SK-N-SH treated with all-trans-retinoic acid at 6 μM for 48 hours (cell line): ENCODE measurements around the gene MICALL2.

ENCODE experiments used
- ATAC-seq: fragments of 200-7000 bp; cut with Tn5 transposase; 3 replicates; pipeline ENCODE4 v1.9.1; 2020; ENCODE audit warnings: mild to moderate bottlenecking, moderate library complexity
- ARNTL ChIP-seq: fragments of 450-650 bp; formaldehyde crosslinking; IDR thresholded peaks from 2 replicates; pipeline ENCODE4 v1.5.0; 2020; ENCODE audit warnings: low read depth, mild to moderate bottlenecking, moderate library complexity, borderline replicate concordance
- CSDC2 ChIP-seq: fragments of 250-450 bp; sonication (Bioruptor Pico); IDR thresholded peaks from 2 replicates; pipeline ENCODE4 v1.5.0; 2020; ENCODE audit warnings: mild to moderate bottlenecking, moderate library complexity
- ESRRG ChIP-seq: fragments of 250-450 bp; sonication (Bioruptor Pico); IDR thresholded peaks from 2 replicates; pipeline ENCODE4 v1.6.1; 2021; ENCODE audit warnings: mild to moderate bottlenecking
- GLIS3 ChIP-seq: fragments of 250-450 bp; sonication (Bioruptor Pico); IDR thresholded peaks from 2 replicates; pipeline ENCODE4 v1.5.0; 2020; ENCODE audit warnings: mild to moderate bottlenecking, moderate library complexity
- ISL1 ChIP-seq: fragments of 250-450 bp; sonication (Bioruptor Pico); IDR thresholded peaks from 2 replicates; pipeline ENCODE4 v2.1.2; 2022; ENCODE audit warnings: mild to moderate bottlenecking, moderate library complexity
- OSR1 ChIP-seq: fragments of 250-450 bp; sonication (Bioruptor Pico); IDR thresholded peaks from 2 replicates; pipeline ENCODE4 v1.8.0; 2022; ENCODE audit warnings: moderate library complexity, mild to moderate bottlenecking, inconsistent platforms
- PATZ1 ChIP-seq: fragments of 250-450 bp; sonication (Bioruptor Pico); IDR thresholded peaks from 2 replicates; pipeline ENCODE4 v1.8.0; 2020; ENCODE audit warnings: mild to moderate bottlenecking, moderate library complexity, borderline replicate concordance
- PPARA ChIP-seq: fragments of 250-450 bp; sonication (Bioruptor Pico); IDR thresholded peaks from 2 replicates; pipeline ENCODE4 v1.5.0; 2020; ENCODE audit warnings: mild to moderate bottlenecking, borderline replicate concordance
- RARB ChIP-seq: fragments of 250-450 bp; sonication (Bioruptor Pico); IDR thresholded peaks from 2 replicates; pipeline ENCODE4 v1.8.0; 2021; ENCODE audit warnings: mild to moderate bottlenecking, moderate library complexity
- SNAI2 ChIP-seq: fragments of 250-450 bp; sonication (Bioruptor Pico); IDR thresholded peaks from 2 replicates; pipeline ENCODE4 v1.5.0; 2020; ENCODE audit warnings: mild to moderate bottlenecking, moderate library complexity
- TCF4 ChIP-seq: fragments of 250-450 bp; sonication (Bioruptor Pico); IDR thresholded peaks from 2 replicates; pipeline ENCODE4 v1.8.0; 2021; ENCODE audit warnings: mild to moderate bottlenecking, moderate library complexity, borderline replicate concordance
- TOX ChIP-seq: fragments of 250-450 bp; sonication (Bioruptor Pico); IDR thresholded peaks from 2 replicates; pipeline ENCODE4 v1.8.0; 2021; ENCODE audit warnings: mild to moderate bottlenecking, moderate library complexity, borderline replicate concordance
- ZFP3 ChIP-seq: fragments of 250-450 bp; sonication (Bioruptor Pico); IDR thresholded peaks from 2 replicates; pipeline ENCODE4 v1.5.0; 2020; ENCODE audit warnings: mild to moderate bottlenecking, moderate library complexity
- ZFP30 ChIP-seq: fragments of 450-650 bp; formaldehyde crosslinking; IDR thresholded peaks from 2 replicates; pipeline ENCODE4 v1.5.0; 2022; ENCODE audit warnings: mild to moderate bottlenecking, moderate library complexity
- ZNF565 ChIP-seq: fragments of 450-650 bp; formaldehyde crosslinking; conservative IDR thresholded peaks from 2 replicates; pipeline ENCODE4 v1.5.0; 2020; ENCODE audit warnings: low read depth, mild to moderate bottlenecking, moderate library complexity
- ZNF70 ChIP-seq: fragments of 450-650 bp; formaldehyde crosslinking; IDR thresholded peaks from 2 replicates; pipeline ENCODE4 v1.5.0; 2020; ENCODE audit warnings: mild to moderate bottlenecking, moderate library complexity
- ZNF8 ChIP-seq: fragments of 450-650 bp; formaldehyde crosslinking; IDR thresholded peaks from 2 replicates; pipeline ENCODE4 v1.5.0; 2020; ENCODE audit warnings: mild to moderate bottlenecking, moderate library complexity
- TF ChIP-seq, protein P1 (sequence below): fragments of 250-450 bp; sonication (Bioruptor Pico); IDR thresholded peaks from 2 replicates; pipeline ENCODE4 v1.5.1; 2020; ENCODE audit warnings: low read depth, mild to moderate bottlenecking, moderate library complexity
- TF ChIP-seq, protein P2 (sequence below): fragments of 250-450 bp; sonication (Bioruptor Pico); IDR thresholded peaks from 2 replicates; pipeline ENCODE4 v1.5.0; 2020; ENCODE audit warnings: mild to moderate bottlenecking, moderate library complexity
- TF ChIP-seq, protein P3 (sequence below): fragments of 250-450 bp; sonication (Bioruptor Pico); IDR thresholded peaks from 2 replicates; pipeline ENCODE4 v1.5.1; 2021; ENCODE audit warnings: mild to moderate bottlenecking, moderate library complexity

Gene MICALL2

GRCh38 chr7:1434891-1435670, 24.2 kb downstream of the MICALL2 start:
- TF ChIP-seq ZFP3 (CRISPR knock-in tag) (no peak), ARNTL (CRISPR knock-in tag) (no peak), ZFP30 (CRISPR knock-in tag) (no peak), TCF4 (CRISPR knock-in tag) (no peak), PATZ1 (CRISPR knock-in tag) (no peak), TOX (no peak), ISL1 (CRISPR knock-in tag) (no peak), ZNF70 (CRISPR knock-in tag) (no peak), OSR1 (CRISPR knock-in tag) (no peak), SNAI2 (no peak), ZNF8 (CRISPR knock-in tag) (no peak), CSDC2 (no peak), ESRRG (CRISPR knock-in tag) (no peak)
- TF ChIP-seq, protein P1, sequence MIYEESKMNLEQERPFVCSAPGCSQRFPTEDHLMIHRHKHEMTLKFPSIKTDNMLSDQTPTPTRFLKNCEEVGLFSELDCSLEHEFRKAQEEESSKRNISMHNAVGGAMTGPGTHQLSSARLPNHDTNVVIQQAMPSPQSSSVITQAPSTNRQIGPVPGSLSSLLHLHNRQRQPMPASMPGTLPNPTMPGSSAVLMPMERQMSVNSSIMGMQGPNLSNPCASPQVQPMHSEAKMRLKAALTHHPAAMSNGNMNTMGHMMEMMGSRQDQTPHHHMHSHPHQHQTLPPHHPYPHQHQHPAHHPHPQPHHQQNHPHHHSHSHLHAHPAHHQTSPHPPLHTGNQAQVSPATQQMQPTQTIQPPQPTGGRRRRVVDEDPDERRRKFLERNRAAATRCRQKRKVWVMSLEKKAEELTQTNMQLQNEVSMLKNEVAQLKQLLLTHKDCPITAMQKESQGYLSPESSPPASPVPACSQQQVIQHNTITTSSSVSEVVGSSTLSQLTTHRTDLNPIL (CRISPR knock-in tag) = no peak
- ATAC-seq = no peak

GRCh38 chr7:1434165-1434718, 25.0 kb downstream of the MICALL2 start:
- TF ChIP-seq ISL1 (CRISPR knock-in tag) (no peak), ZNF565 (CRISPR knock-in tag) (no peak), SNAI2 (no peak), RARB (CRISPR knock-in tag) (no peak), ZNF8 (CRISPR knock-in tag) (no peak), ZFP3 (CRISPR knock-in tag) (no peak), OSR1 (CRISPR knock-in tag) (no peak), ZFP30 (CRISPR knock-in tag) (no peak), GLIS3 (CRISPR knock-in tag) (no peak), ARNTL (CRISPR knock-in tag) (no peak), PPARA (no peak)
- TF ChIP-seq, protein P2, sequence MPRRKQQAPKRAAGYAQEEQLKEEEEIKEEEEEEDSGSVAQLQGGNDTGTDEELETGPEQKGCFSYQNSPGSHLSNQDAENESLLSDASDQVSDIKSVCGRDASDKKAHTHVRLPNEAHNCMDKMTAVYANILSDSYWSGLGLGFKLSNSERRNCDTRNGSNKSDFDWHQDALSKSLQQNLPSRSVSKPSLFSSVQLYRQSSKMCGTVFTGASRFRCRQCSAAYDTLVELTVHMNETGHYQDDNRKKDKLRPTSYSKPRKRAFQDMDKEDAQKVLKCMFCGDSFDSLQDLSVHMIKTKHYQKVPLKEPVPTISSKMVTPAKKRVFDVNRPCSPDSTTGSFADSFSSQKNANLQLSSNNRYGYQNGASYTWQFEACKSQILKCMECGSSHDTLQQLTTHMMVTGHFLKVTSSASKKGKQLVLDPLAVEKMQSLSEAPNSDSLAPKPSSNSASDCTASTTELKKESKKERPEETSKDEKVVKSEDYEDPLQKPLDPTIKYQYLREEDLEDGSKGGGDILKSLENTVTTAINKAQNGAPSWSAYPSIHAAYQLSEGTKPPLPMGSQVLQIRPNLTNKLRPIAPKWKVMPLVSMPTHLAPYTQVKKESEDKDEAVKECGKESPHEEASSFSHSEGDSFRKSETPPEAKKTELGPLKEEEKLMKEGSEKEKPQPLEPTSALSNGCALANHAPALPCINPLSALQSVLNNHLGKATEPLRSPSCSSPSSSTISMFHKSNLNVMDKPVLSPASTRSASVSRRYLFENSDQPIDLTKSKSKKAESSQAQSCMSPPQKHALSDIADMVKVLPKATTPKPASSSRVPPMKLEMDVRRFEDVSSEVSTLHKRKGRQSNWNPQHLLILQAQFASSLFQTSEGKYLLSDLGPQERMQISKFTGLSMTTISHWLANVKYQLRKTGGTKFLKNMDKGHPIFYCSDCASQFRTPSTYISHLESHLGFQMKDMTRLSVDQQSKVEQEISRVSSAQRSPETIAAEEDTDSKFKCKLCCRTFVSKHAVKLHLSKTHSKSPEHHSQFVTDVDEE (CRISPR knock-in tag) = no peak
- TF ChIP-seq, protein P3, sequence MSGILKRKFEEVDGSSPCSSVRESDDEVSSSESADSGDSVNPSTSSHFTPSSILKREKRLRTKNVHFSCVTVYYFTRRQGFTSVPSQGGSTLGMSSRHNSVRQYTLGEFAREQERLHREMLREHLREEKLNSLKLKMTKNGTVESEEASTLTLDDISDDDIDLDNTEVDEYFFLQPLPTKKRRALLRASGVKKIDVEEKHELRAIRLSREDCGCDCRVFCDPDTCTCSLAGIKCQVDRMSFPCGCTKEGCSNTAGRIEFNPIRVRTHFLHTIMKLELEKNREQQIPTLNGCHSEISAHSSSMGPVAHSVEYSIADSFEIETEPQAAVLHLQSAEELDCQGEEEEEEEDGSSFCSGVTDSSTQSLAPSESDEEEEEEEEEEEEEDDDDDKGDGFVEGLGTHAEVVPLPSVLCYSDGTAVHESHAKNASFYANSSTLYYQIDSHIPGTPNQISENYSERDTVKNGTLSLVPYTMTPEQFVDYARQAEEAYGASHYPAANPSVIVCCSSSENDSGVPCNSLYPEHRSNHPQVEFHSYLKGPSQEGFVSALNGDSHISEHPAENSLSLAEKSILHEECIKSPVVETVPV = no peak
- TF ChIP-seq, protein P1 (CRISPR knock-in tag) = no peak
- no peak for ATAC-seq
